HepG2 (cell line): Measurements from ENCODE around the gene AKIRIN1. TPM values are rescaled to one million over a fixed set of nuclear protein-coding genes. Genes with fewer than 3 reads are reported as not detected.

ENCODE experiments used
- ARHGAP35 ChIP-seq: sonication (generic); formaldehyde crosslinking; IDR thresholded peaks from 2 replicates; pipeline ENCODE4 v1.9.0; 2022; ENCODE audit warnings: mild to moderate bottlenecking, inconsistent platforms, moderate library complexity, missing genetic modification reagents, borderline replicate concordance
- TCF7L2 ChIP-seq: IDR thresholded peaks from 2 replicates; pipeline ENCODE4 v1.6.1; 2011; ENCODE audit warnings: mild to moderate bottlenecking, low read depth, low read length, moderate library complexity
- ZNF619 ChIP-seq: sonication (generic); formaldehyde crosslinking; IDR thresholded peaks from 2 replicates; pipeline ENCODE4 v1.4.0; 2020; ENCODE audit warnings: mild to moderate bottlenecking, missing genetic modification reagents
- ZNF788 ChIP-seq: sonication (generic); formaldehyde crosslinking; IDR thresholded peaks from 2 replicates; pipeline ENCODE4 v1.5.0; 2020; ENCODE audit warnings: mild to moderate bottlenecking, missing genetic modification reagents, borderline replicate concordance
- polyA plus RNA-seq, 8 experiments: library from polyadenylated mRNA; depleted of rRNA in 3 of 8; stranded (reverse) in 7 of 8; unstranded in 1 of 8; fragments of >200 nt; fragmentation: Illumina TruSeq in 4 of 8; extraction: Trizol in 4 of 8; gene quantifications; 2 replicates each; pipeline versions ENCODE4 v1.2.1 to v1.2.3, GENCODE V29; 2011 to 2016; ENCODE audit warnings: low read depth in 4 of 8, missing spikeins in 1 of 8, mixed read lengths in 1 of 8; ENCODE audit not compliant: insufficient read depth in 1 of 8
- total RNA-seq, 5 experiments: library from RNA; depleted of rRNA; stranded (reverse); fragments of >200 nt; fragmentation: Illumina TruSeq; extraction: Trizol; gene quantifications; 2 replicates each; pipeline ENCODE4 v1.2.3, GENCODE V29; 2016; ENCODE audit warnings: low read depth in 1 of 5
- TF ChIP-seq, protein P1 (sequence below): sonication (generic); formaldehyde crosslinking; IDR thresholded peaks from 2 replicates; pipeline ENCODE4 v1.9.0; 2022; ENCODE audit warnings: low read depth, missing genetic modification reagents
- TF ChIP-seq, protein P2 (sequence below): sonication (generic); formaldehyde crosslinking; IDR thresholded peaks from 2 replicates; pipeline ENCODE4 v1.5.0; 2020; ENCODE audit warnings: mild to moderate bottlenecking, missing genetic modification reagents, borderline replicate concordance
- TF ChIP-seq, protein P3 (sequence below): IDR thresholded peaks from 2 replicates; pipeline ENCODE4 v1.6.1; 2012; ENCODE audit warnings: low read depth, low read length, improper control_type of control experiment
- TF ChIP-seq, protein P4 (sequence below): sonication (generic); formaldehyde crosslinking; IDR thresholded peaks from 2 replicates; pipeline ENCODE4 v1.8.1; 2023; ENCODE audit warnings: mild to moderate bottlenecking, missing genetic modification reagents

AKIRIN1 gene
- total and polyA plus RNA-seq, 2 of the 13 experiments (the other 11 are each of a cell fraction or from before 2014, with no cell fraction given): 123 to 157 TPM

GRCh38 chr1:38990738-38991637 is at the start of gene AKIRIN1 (continued):
- TF ChIP-seq, protein P1, sequence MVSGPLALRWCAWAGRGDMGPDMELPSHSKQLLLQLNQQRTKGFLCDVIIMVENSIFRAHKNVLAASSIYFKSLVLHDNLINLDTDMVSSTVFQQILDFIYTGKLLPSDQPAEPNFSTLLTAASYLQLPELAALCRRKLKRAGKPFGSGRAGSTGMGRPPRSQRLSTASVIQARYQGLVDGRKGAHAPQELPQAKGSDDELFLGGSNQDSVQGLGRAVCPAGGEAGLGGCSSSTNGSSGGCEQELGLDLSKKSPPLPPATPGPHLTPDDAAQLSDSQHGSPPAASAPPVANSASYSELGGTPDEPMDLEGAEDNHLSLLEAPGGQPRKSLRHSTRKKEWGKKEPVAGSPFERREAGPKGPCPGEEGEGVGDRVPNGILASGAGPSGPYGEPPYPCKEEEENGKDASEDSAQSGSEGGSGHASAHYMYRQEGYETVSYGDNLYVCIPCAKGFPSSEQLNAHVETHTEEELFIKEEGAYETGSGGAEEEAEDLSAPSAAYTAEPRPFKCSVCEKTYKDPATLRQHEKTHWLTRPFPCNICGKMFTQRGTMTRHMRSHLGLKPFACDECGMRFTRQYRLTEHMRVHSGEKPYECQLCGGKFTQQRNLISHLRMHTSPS: no peak
- TF ChIP-seq ZNF788 (CRISPR knock-in tag) (peak; percentile 83; the same call in 1 of the 2 replicates), ZNF619 (CRISPR knock-in tag) (0 out of 2 replicates have a peak, but pooled peaks have one; percentile 43), TCF7L2 (no peak), ARHGAP35 (CRISPR knock-in tag) (no peak)
- TF ChIP-seq, protein P2, sequence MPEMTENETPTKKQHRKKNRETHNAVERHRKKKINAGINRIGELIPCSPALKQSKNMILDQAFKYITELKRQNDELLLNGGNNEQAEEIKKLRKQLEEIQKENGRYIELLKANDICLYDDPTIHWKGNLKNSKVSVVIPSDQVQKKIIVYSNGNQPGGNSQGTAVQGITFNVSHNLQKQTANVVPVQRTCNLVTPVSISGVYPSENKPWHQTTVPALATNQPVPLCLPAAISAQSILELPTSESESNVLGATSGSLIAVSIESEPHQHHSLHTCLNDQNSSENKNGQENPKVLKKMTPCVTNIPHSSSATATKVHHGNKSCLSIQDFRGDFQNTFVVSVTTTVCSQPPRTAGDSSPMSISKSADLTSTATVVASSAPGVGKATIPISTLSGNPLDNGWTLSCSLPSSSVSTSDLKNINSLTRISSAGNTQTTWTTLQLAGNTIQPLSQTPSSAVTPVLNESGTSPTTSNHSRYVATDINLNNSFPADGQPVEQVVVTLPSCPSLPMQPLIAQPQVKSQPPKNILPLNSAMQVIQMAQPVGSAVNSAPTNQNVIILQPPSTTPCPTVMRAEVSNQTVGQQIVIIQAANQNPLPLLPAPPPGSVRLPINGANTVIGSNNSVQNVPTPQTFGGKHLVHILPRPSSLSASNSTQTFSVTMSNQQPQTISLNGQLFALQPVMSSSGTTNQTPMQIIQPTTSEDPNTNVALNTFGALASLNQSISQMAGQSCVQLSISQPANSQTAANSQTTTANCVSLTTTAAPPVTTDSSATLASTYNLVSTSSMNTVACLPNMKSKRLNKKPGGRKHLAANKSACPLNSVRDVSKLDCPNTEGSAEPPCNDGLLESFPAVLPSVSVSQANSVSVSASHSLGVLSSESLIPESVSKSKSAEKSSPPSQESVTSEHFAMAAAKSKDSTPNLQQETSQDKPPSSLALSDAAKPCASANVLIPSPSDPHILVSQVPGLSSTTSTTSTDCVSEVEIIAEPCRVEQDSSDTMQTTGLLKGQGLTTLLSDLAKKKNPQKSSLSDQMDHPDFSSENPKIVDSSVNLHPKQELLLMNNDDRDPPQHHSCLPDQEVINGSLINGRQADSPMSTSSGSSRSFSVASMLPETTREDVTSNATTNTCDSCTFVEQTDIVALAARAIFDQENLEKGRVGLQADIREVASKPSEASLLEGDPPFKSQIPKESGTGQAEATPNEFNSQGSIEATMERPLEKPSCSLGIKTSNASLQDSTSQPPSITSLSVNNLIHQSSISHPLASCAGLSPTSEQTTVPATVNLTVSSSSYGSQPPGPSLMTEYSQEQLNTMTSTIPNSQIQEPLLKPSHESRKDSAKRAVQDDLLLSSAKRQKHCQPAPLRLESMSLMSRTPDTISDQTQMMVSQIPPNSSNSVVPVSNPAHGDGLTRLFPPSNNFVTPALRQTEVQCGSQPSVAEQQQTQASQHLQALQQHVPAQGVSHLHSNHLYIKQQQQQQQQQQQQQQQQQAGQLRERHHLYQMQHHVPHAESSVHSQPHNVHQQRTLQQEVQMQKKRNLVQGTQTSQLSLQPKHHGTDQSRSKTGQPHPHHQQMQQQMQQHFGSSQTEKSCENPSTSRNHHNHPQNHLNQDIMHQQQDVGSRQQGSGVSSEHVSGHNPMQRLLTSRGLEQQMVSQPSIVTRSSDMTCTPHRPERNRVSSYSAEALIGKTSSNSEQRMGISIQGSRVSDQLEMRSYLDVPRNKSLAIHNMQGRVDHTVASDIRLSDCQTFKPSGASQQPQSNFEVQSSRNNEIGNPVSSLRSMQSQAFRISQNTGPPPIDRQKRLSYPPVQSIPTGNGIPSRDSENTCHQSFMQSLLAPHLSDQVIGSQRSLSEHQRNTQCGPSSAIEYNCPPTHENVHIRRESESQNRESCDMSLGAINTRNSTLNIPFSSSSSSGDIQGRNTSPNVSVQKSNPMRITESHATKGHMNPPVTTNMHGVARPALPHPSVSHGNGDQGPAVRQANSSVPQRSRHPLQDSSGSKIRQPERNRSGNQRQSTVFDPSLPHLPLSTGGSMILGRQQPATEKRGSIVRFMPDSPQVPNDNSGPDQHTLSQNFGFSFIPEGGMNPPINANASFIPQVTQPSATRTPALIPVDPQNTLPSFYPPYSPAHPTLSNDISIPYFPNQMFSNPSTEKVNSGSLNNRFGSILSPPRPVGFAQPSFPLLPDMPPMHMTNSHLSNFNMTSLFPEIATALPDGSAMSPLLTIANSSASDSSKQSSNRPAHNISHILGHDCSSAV (CRISPR knock-in tag): no peak
- TF ChIP-seq, protein P3, sequence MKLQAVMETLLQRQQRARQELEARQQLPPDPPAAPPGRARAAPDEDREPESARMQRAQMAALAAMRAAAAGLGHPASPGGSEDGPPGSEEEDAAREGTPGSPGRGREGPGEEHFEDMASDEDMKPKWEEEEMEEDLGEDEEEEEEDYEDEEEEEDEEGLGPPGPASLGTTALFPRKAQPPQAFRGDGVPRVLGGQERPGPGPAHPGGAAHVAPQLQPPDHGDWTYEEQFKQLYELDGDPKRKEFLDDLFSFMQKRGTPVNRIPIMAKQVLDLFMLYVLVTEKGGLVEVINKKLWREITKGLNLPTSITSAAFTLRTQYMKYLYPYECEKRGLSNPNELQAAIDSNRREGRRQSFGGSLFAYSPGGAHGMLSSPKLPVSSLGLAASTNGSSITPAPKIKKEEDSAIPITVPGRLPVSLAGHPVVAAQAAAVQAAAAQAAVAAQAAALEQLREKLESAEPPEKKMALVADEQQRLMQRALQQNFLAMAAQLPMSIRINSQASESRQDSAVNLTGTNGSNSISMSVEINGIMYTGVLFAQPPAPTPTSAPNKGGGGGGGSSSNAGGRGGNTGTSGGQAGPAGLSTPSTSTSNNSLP: no peak
- TF ChIP-seq, protein P4, sequence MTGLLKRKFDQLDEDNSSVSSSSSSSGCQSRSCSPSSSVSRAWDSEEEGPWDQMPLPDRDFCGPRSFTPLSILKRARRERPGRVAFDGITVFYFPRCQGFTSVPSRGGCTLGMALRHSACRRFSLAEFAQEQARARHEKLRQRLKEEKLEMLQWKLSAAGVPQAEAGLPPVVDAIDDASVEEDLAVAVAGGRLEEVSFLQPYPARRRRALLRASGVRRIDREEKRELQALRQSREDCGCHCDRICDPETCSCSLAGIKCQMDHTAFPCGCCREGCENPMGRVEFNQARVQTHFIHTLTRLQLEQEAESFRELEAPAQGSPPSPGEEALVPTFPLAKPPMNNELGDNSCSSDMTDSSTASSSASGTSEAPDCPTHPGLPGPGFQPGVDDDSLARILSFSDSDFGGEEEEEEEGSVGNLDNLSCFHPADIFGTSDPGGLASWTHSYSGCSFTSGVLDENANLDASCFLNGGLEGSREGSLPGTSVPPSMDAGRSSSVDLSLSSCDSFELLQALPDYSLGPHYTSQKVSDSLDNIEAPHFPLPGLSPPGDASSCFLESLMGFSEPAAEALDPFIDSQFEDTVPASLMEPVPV (CRISPR knock-in tag): no peak
